GM10248 (cell line): ENCODE results near the gene BRDT.

Experiments used
- CTCF ChIA-PET: fragments of 300-600 bp; sonication (Branson Sonifier 250); formaldehyde crosslinking; extraction: SDS; loops from one replicate; lab custom pipeline; 2021; ENCODE audit warnings: antibody characterized with exemption; lab: Yijun Ruan, JAX
- POLR2A ChIA-PET: fragments of 350-650 bp; sonication (Branson Sonifier 250); formaldehyde crosslinking; extraction: SDS; loops from one replicate; lab custom pipeline; 2020; ENCODE audit warnings: antibody characterized with exemption; lab: Yijun Ruan, JAX
- DNase-seq: peaks from one replicate; pipeline ENCODE4 v3.0.0; 2012; ENCODE audit errors: extremely low spot score
- TF ChIP-seq, protein P1 (sequence below): IDR thresholded peaks from 2 replicates; pipeline ENCODE4 v1.5.1; 2012; ENCODE audit warnings: mild to moderate bottlenecking, low read depth; ENCODE audit errors: extremely low read depth, missing control alignments, control extremely low read depth

BRDT gene

DNA sequence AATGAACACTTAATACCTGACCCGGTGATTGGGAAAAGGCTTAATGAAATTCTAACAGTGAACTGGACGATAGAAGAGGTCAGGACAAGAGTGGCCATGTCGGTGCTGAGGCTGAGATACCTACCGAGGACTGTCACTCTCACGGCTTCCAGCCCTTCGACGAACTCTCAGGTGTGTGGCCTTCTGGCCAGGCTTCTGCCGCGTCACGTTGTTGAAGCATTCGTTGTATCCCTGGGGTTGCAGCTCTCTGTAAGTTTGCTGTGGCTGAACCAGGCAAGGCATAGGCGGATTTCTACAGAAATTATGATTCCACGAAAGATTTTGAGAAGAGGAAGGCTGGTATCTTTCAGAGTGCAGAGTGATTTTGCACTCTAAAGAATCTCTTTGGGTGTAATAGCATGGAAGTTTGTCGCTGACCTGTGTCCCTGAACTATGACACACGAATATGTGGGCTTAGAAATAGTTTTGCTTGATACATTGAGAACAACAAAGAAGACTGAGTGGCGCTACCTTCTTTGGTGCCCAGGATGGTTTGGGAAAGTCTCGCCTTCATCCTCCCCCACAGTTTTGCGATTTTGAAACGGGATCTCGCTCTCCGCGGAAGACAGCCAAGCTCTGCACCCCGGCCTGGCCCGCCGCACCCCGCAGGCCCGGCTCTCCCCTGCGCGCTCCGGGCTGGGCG is 80.2 kb downstream of the BRDT start:
- no peak for DNase-seq
- POLR2A ChIA-PET = no interaction called here
- CTCF ChIA-PET = no interaction called here
- TF ChIP-seq, protein P1, sequence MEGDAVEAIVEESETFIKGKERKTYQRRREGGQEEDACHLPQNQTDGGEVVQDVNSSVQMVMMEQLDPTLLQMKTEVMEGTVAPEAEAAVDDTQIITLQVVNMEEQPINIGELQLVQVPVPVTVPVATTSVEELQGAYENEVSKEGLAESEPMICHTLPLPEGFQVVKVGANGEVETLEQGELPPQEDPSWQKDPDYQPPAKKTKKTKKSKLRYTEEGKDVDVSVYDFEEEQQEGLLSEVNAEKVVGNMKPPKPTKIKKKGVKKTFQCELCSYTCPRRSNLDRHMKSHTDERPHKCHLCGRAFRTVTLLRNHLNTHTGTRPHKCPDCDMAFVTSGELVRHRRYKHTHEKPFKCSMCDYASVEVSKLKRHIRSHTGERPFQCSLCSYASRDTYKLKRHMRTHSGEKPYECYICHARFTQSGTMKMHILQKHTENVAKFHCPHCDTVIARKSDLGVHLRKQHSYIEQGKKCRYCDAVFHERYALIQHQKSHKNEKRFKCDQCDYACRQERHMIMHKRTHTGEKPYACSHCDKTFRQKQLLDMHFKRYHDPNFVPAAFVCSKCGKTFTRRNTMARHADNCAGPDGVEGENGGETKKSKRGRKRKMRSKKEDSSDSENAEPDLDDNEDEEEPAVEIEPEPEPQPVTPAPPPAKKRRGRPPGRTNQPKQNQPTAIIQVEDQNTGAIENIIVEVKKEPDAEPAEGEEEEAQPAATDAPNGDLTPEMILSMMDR = no peak

DNA sequence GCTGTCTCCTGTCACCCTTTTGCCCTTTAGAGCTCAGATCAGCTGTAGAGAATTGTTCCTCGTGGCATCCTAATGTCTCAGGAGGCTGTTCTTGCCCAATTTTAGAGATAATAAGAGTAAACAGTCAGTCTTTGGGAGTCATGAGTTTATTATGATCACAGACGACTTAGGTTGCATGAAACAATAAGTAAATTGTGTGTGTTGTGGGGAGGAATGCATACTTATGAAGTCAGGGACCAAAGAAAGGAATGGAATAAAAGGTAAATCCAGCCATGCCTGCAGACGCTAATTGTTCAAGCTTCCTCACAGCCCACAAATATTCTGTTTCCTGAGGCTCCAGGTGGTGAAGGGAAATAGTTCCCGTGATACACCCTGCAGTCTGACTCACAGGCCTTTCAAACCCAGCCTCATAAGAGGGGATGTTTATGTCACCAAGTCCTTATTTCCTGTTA is 81.5 kb downstream of the BRDT start:
- ChIA-PET CTCF (no interaction called here), POLR2A (no interaction called here)
- DNase-seq = no peak
- TF ChIP-seq, protein P1 = no peak

DNA sequence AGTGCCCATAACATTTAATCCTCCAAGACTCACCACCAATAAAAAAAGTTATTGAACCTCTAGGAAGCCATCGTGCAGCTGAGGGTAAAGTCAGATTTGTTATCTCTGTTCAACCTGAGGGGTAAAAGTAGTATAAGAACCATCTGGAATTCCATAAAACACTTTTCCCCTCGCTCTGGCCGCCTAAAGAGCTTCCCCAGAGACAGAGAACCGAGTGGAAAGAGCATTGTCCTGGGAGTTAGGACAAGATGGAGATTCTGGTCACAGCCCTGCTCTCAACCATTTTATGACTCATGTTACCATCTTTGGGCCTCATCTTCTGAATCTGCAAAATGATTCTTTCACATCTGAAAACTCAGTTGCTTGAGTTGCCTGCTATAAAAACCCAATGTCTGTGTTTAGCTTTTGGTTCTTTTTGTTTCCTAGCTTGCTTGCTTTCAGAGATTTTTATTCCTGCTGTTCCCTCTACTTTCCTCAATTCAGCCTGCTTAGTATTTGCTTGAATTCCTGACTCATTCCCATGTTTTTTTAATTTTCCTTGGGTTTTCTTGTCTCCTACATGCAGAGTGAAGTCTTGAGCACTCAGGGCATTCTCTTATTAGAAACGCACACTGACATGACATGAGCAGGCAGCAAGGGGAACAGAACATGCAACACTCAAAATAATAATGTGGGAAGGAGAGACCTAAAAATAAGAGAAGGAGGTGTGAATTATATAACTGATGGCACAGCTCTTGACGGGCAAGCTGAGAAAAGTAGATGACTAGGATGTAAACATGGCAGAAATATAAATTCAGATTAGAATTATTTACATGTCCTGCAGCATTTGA is 82.3 kb downstream of the BRDT start:
- no peak for DNase-seq
- TF ChIP-seq, protein P1 = no peak
- ChIA-PET CTCF (no interaction called here), POLR2A (no interaction called here)

DNA sequence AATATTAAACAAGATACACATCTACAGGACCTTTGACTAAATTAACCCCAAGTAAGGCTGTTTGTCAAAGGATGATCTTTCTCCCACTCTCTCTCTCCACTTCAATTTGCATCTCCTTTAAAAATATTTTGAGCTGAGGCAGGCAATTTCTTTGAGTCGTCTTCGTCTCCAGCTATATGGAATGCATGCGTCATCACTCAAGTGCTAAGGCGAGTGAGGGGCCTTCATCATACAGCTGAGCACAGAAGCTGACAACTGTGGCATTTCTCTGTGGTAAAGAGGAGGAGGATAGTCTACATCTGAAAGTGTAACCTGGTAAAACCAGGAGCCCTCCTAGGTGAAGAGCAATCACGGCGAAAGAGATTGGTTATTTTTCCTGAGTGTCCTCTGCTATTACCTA is 88.2 kb downstream of the BRDT start:
- DNase-seq = no peak
- ChIA-PET POLR2A (no interaction called here), CTCF (interaction anchor here (0.9 kb wide), 1 partner anchor 31 kb away, joined by 3 read pairs; no protein-coding TSS in a partner anchor)
- TF ChIP-seq, protein P1 = no peak

DNA sequence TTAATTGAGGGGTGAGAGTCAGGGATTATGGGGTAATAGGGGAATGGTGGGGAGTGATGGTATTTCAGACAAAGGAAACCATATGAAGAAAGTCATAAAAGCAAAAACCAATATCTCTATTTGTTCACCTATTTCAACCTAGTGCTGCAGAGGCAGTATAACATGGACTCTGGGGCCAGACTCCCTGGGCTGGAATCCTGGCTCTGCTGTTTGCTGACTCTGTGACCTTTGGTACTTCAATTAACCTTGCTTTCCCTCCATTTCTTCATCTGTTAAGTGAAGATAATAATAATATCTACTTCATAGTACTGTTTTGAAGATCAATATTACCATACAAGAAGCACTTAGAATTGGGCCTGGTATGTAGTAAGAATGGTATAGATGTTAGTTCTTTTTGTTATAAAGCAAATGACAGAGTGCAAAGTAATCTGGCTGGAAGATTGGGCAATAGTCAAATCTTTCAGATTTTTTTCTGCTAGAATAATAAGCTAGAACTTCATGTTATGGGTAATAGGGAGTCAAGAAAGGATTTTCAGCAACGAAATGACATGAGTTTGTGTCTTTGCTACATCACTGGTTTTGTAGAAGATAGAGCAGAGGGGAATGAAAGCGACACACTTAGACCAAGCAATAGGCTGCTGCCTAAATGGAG is 89.6 kb downstream of the BRDT start:
- ChIA-PET POLR2A (no interaction called here), CTCF (no interaction called here)
- TF ChIP-seq, protein P1 = no peak
- DNase-seq = no peak

DNA sequence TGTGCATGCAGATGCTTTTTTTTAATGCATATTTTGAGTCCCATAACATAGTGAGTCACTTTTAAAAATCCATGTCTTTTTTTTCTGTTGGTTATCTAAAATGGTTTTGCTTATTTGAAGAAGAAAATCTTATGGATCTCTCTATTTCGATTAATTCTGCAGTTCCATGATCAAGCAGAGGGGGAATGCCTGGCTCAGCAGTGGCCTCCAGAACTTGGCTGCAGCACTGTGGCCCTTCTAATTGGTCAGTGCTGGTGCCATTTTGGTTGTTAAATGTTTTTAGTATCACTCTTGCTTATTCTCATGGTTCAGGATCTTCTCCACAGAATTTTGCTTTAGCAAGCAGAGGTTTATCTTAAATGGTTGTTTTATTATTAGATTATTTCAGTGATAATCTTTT is 91.8 kb downstream of the BRDT start:
- TF ChIP-seq, protein P1 = no peak
- CTCF ChIA-PET = no interaction called here
- DNase-seq = no peak
- POLR2A ChIA-PET = no interaction called here
